GM19452 (cell line): ENCODE results near the gene EIF3F.
A peak's percentile ranks its signal among the peaks of the same experiment; 100 is the strongest.

Experiments used
- ATAC-seq: cut with Tn5 transposase; IDR thresholded peaks from one replicate; pipeline ENCODE4 v1.9.1; 2021; ENCODE audit not compliant: unreplicated experiment

The EIF3F gene

DNA sequence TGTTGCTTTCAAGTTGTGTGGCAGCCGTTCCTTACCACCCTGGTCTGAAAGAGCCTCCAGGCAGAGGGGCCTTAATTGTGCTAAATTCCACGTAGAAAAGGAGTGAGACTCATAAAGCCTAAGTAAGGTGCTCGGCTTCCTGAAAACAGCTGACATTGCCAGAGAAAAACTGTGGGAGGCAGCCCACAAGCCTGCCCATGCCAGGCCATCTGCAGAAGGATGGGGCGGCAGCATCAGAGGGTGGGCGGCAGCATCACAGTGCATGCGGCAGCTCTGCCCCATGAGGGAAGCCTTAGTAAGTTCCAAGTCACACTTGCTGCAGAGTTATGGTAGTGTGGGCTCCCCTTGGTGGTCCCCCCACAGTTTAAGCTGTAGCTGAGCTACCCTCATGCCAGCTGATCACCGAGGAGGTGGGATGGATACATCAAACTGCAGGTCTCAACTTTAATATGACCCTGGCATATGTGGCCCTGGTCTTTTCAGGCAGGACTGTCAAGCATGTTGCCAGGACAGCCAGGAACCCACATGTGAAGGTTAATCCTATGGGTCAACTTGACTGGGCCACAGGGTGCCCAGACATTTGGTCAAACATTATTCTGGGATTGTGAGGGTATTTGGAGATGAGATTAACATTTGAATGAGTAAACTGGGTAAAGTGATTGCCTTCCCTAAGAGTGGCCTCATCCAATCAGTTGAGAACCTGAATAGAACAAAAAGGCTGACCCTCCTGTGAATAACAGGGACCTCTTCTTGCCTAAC, 3.1 kb upstream of the EIF3F start:
- no peak for ATAC-seq

DNA sequence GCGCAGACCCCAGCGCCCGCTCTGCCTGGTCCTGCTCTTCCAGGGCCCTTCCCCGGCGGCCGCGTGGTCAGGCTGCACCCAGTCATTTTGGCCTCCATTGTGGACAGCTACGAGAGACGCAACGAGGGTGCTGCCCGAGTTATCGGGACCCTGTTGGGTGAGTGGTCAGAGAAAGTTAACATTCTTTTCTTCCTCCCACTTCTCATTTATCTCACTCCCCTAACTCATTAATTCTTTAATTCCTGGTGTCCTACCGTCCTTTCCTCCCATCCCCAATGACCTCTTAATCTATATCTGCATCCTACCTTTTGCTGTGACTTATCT, 385 bp downstream of the EIF3F start:
- ATAC-seq: peak; percentile 8

DNA sequence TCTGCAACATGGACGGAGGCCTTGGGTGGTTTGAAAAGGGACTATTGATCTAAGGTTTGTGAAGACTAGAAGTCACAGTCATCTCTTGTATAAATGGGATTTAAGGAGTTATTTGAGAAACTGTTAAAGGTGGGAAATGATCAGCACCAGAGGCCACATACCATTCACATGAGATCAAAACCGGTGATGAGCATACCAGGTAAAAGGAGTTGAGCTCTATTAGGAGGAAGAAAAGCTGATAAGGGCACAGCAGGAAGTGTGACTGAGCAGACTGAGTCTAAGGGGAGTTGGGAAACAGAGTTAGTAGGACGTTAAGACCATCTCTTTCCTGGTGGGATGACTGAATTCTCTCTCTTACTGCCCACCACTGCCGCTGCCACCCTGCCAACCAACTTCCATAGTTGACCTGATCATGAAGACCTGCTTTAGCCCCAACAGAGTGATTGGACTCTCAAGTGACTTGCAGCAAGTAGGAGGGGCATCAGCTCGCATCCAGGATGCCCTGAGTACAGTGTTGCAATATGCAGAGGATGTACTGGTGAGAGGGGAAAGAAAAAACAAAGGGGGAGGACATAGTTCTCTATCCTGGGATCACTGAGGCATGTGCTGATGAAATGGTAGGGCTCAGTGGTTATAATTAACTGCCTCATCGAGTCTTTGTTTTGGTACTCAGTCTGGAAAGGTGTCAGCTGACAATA, 7.6 kb downstream of the EIF3F start:
- no peak for ATAC-seq

DNA sequence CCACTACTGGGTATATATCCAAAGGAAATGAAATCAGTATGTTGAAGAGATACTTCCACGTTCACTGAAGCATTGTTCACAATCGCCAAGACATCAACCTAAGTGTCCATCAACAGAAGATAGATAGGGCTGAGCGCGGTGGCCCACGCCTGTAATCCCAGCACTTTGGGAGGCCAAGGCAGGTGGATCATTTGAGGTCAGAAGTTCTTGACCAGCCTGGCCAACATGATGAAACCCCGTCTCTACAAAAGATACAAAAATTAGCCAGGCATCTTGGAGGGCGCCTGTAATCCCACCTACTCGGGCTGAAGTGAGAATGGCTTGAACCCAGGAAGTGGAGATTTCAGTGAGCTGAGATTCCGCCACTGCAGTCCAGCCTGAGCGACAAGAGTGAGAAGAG, 12.7 kb downstream of the EIF3F start:
- no peak for ATAC-seq

DNA sequence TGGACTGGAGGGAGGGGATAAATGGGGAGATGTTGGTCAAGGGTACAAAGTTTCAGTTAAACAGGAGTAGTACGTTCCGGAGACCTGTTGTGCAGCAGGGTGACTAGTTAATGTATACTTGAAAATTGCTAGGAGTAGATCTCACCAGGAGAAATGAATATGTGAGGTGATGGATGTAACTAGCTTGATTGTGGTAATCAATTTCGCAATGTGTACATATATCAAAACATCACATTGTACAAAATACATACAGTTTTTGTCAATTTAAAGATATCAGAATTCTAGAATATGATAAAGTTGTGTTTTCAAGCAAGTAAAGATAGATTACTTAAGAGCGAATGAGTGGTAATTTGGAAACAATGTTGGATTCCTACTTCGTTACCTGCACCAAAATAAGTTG, 13.3 kb downstream of the EIF3F start:
- ATAC-seq: no peak

DNA sequence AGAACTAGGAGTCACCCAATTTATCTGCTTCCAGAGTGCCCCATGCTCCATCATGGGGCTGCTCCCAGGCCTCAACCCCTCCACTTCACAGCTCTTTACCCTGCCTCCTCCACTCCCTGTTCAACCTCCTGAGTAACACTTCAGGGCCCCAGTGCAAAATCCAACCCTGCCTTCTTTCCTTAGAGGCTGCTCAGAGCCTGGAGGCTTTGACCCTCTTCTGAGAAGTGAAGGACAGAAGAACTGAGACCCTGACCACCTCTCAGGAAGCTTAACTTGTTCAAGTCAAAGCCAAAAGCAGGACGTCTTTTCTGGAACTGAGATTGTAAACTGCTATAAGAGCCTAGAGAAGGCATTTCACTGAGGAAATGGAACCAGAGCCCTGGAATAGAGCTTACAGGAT, 15.5 kb downstream of the EIF3F start:
- ATAC-seq: no peak

DNA sequence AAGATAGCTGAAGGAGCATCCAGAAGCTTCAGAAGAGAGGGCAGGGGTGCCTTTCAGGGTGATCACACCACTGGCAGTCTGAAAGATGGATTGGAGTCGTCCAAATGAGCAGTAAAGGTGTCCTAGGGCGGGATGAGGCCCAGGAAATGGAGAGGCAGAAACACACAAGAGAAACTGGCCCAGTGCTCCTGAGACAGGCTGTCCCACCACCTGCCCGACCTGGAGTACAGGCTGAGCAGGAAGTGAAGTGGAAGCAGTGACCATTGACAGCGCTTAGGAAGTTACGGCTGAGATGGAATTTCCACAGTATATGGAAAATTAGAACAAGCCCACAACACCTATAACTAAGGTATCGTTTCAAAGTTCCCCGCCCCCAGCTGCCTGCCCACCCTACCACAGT, 16.1 kb downstream of the EIF3F start:
- ATAC-seq: no peak

DNA sequence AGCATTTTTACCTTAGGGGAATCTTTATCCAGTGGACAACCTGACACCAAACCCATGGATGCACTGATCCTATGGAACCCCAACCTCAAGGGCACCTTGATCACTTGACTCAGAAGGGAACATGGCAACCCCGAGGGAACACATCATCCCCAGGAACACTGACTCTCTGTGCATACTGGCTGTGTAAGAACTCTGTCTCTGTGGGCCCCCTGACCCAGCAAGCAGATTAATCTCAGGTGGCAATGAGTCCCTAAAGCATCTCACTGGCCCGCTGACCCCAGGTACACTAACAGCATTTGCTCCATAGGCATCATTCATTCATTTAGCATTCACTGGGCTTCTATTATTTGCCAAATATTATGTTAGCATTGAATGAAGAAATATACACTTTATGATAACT, 16.9 kb downstream of the EIF3F start:
- ATAC-seq: no peak

DNA sequence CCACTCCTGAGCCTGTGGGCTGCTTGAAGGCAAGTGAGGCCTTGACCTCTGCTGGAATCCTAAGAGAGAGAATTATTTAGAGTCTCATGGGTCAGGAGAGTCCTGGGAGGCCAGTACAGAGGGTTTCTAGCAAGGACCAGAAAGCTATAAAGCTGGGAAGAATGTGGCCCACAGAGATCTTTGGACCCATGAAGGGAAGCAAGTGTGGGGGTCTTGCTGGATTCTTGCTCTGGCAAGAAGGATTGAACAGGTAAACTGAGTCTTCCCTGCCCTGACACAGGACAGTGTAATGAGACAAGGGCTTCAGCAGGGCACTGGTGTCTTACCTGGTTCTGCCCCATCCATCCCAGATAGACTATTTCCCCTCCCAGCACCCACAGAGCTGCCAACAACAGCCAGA, 18.4 kb downstream of the EIF3F start:
- ATAC-seq: no peak

DNA sequence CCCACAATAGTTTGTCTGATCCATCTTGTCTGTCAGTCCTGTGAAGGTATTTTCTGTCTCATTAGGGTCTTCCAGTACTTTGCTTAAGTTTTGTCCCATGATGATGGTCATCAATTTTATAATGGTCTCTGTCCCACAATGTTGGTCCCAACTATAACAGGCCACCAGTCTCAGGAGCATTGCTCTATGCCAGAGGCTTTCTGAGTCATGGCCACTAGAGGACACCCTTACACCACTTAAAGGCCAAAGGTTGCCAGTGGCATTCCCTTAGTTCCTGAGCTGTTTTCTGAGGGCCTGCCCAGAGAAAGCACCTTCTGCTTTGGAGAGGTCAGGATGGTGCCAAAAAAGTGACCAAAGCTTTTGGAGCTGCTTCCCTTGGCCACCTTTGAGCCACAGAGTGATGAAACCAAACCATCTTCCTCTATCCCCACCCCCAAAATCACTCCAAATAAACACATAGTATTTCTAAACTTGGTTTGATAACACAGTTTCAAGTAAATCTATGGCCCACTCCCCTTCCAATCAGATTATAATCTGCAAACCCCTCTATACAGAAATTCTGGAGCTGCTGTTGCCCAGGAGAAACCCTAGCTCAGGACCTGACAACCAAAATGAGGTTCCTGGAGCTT, 19.3 kb downstream of the EIF3F start:
- no peak for ATAC-seq

DNA sequence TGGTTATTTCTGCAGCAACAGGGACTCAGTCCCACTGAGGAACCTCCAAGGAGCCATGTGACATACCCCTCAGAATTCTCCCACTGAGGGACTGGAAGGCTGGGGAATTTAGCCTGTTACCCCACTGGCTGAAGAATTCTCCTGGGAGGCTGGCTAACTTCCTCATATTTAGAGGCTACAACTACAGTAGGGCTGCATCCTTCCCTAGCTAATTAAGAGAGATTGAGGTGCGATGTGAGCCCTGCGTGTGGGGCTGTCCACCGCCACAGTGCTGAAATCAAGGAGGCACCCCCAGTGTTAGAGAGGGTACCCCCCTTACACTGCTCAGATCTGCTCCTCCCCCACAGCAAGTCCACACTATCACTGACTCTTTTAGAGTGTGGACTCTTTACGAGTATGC, 21.1 kb downstream of the EIF3F start:
- ATAC-seq: no peak

DNA sequence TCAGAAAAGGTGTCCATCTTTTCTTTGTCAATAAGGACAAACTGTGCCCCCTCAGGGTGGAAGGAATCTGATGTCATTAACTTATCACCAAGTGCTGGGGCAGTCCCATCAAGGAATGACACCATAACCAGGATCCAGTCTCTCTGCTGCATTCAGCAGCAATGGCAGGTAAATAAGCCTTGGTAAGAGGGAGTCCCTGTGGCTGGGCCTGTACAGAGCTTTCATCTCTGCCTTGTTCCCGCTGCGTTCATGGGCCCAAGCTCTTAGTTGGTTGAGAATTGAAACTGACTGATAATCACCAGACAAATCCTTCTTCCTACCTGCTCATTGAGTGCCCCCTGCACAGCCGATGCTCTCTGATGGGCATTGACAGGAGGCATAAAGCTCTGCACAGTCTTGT, 22.7 kb downstream of the EIF3F start:
- no peak for ATAC-seq

DNA sequence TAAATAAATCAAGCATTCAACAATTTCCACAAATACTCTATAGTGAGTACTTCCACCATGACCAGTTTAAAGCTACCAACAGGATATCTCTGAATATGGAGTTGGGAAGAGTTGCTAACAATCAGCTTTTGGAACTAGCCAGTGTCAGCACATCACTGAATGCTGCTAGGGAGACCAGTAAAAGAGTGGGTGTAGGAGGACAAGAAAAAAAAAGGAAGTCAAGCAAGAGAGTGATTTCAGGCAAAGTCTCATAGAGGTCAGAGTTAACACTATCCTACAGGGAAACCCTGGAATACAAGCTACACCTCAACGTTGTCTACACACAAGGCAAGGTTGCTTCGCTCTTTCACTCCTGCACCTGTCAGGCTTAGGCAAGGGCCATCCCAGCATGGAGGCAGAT, 24.2 kb downstream of the EIF3F start:
- ATAC-seq: no peak

DNA sequence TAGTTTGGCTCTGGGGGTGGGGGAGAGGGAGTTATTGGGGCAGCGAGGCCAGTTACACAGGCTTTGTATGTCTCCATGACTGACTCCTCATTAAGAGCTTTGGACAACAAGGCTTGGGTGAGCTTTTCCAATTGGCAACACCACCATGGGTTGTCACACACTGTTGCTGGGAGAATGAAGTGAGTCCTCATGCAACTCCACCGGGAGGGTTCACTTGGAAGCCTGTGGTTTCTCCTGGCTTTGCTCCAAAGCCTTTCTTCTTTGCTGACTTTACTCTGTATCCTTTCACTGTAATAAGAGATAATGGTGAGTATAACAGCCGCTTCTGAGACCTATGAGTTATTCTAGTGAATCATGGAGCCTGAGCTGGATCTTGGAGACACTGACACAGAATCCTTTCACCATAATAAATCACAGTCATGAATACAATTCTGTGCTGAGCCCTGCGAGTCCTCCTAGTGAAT, 24.9 kb downstream of the EIF3F start:
- no peak for ATAC-seq

DNA sequence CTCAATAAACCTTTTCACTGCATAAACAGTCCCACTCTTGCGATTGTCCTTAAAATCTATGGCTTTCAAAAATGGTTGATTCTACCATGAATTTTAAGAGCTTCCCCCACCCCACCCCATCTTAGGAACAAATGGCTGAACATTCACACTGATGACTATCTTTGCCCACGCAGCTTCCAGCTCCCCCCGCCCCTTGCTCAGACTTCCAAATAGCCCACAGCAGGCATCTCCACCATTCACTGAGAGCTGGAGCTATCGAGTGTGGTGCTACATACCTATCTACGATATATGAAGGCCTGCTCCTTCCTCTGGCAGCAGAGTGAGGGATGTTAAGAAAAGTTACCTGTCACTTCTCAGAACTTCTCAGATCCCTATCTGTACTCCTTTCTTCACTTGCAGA, 26.7 kb downstream of the EIF3F start:
- ATAC-seq: no peak

DNA sequence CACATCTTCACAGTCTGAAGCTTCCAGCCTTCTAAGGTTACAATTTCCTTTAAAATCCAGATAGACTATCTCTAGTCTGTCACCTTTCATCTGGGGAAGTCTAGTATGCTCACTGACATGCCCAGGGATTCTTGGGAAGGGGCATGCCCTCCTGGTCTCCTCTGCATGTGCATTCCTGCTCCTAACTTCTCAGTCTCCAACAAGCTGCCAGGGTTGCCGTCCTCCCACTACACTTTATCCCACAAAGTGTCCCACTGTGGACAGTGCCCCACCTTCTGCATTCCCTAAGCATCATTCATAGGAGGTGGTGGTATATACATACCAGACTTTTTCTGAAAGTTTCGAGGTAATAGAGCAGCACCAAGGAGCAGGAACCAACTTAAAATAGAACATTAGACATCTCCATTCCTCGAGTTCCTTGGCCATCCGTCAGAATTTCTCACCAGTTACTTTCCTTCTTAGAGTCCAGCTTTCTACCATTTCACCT, 28.7 kb downstream of the EIF3F start:
- no peak for ATAC-seq

DNA sequence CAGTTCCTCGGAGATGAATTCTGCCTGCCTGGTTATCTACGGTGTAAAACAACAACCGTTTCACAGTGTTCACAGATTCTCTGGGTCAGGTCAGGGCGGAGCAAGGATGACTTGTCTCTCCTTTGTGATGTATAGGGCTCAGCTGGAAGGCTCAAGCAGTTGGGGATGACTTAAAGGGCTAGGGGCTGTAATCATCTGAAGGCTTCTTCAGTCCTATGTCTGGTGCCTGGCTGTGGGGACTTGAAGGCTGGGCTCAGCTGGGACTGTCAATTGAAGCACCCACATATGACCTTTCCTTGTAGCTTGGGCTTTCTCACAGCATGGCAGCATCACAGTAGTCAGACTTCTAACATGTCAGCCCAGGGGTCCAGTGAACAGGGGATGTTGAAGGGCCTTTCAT, 29.3 kb downstream of the EIF3F start:
- ATAC-seq: no peak

DNA sequence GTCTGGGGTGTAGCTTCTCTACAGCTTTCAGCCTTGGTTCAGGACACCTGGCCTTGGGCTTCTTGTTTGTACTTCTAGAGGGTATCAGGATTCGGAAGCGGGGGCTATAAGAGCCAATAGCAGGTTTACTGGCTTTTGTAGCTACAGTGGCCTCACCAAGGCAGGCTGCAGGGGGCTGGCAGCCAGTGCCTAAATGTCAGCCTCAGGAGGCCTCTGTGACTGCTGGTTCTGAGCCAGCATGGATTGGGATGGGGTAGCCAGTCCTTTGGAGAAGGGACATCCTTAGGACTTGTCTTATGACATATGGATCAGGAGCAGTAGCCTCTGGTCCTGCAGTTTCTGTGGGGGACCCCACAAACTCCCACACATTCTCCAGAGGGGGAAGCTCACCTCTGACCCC, 29.9 kb downstream of the EIF3F start:
- ATAC-seq: no peak

DNA sequence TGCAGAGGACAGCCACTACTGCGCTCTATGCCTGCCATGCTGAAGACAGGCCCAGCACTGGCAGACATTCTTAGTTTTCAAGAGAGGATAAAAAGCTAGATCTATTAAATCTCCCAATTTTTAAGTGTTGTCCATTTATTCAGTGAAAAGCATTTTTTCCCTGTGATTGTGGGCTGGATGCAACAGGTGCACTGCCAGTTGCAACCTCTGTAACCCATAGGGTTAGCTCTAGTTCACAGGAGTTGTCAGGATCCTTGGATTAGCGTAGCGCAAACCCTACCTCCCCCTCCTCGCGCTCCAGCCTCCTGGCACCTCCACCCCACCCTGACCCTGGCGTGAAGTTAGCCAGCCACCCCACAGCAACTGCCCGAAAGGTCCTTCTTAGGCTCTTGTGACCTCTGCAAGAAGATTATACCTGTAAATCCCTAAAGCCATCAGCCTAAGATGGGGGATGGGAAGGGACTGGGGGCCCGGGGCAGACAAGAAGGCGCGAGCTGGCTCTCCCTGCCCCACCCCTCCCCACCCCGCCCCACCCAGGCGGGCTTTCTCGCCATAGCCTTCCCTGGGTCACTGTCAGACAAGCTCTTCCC, 30.9 kb downstream of the EIF3F start:
- no peak for ATAC-seq

DNA sequence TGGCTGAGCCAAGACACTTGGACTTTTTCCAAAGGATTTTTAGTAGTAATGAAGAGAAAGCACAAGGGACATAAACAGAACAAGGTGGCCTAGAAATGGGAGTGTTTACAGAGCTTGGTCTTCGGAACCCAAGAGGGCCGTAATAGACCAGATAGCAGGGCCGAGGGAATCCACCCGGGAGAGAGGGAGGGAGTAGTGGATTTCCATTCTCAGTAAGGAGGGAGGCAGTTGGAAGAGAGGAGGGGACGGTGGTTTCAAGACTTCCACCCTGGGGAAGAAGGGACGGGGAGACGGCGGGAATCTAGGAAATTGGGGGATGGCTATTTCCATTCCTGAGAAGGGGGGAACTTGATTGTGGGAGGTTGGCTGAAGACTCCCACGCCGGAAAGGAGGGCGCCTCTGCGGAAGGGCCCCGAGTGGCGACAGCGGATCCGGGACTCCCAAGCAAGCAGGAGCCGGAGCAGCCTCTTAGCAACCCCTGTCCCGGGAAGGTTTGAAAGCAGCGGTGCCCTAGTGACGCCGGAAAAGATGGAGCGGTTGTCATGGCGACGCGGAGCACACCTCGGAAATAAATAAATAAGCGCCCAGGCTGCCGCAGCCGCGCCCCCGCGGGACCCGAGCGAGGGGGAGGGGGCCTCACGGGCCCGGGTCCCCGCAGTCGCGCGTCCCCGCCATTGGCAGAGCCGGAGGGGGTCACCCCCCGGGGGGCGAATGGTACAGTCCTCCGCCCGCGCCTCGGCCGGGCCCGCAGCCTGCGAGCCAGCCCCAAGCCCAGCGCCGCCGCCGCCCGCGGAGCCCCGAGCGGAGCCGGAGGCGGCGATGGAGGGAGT, 31.6 kb downstream of the EIF3F start:
- no peak for ATAC-seq
